Measurements from ENCODE around the gene TSPAN3. TPM values are rescaled to one million over a fixed set of nuclear protein-coding genes. Genes with fewer than 3 reads are reported as not detected.

The TSPAN3 gene
- total and polyA plus RNA-seq, 4 donors: 339 to 494 (median 450) TPM

GRCh38 chr15:77104155-77104554, 33.2 kb upstream of the TSPAN3 start:
- no peaks in the 10 kb centered on the region for H3K9me3 ChIP-seq (ENCODE audit: control insufficient read depth in 4 of 4, insufficient read depth in 3 of 4, low read length in 3 of 4)
- no peak for TF ChIP-seq CTCF (IDR thresholded peaks at IDR 0.05; ENCODE audit: control extremely low read depth, extremely low read depth)
- no peak for ATAC-seq (ENCODE audit: insufficient read depth, low FRiP score)
- WGBS, 2 donors: 79 to 86% methylated on average over 3 of the region's 3 CpGs
- H3K27ac ChIP-seq (ENCODE audit: low read depth in 1 of 2, low read length in 1 of 2): no peak overlapping the region
- H3K4me3 ChIP-seq: no peak overlapping the region
- H3K4me1 ChIP-seq (ENCODE audit: control insufficient read depth in 5 of 5, insufficient read depth in 5 of 5, low read length in 5 of 5): peaks cover 0 to 12% (median 0%) of the 10 kb centered on the region in 5 donors
- peaks cover 0 to 2% (median 0%) of the 10 kb centered on the region in 4 donors for H3K36me3 ChIP-seq (ENCODE audit: control insufficient read depth in 4 of 4, insufficient read depth in 4 of 4, low read length in 4 of 4)
- no peak for DNase-seq
- no peak overlapping the region for H3K9ac ChIP-seq (ENCODE audit: insufficient read depth in 1 of 2, low read length in 2 of 2)
- no peaks in the 10 kb centered on the region for H3K27me3 ChIP-seq (ENCODE audit: control insufficient read depth in 3 of 3, insufficient read depth in 3 of 3, low read length in 2 of 3)

- no peak for TF ChIP-seq CTCF (IDR thresholded peaks at IDR 0.05; ENCODE audit: control extremely low read depth, extremely low read depth)
- no peaks in the 10 kb centered on the region for H3K9me3 ChIP-seq (ENCODE audit: control insufficient read depth in 4 of 4, insufficient read depth in 3 of 4, low read length in 3 of 4)
- H3K4me3 ChIP-seq: no peak overlapping the region
- peaks cover 0 to 10% (median 0%) of the 10 kb centered on the region in 5 donors for H3K4me1 ChIP-seq (ENCODE audit: control insufficient read depth in 5 of 5, insufficient read depth in 5 of 5, low read length in 5 of 5)
- no peak overlapping the region for H3K27ac ChIP-seq (ENCODE audit: low read depth in 1 of 2, low read length in 1 of 2)
- H3K9ac ChIP-seq (ENCODE audit: insufficient read depth in 1 of 2, low read length in 2 of 2): no peak overlapping the region
- DNase-seq (no peak), ATAC-seq (ENCODE audit: insufficient read depth, low FRiP score) (no peak)
- 90 to 94% methylated on average over 4 of the region's 4 CpGs for WGBS, 2 donors
- no peaks in the 10 kb centered on the region for H3K27me3 ChIP-seq (ENCODE audit: control insufficient read depth in 3 of 3, insufficient read depth in 3 of 3, low read length in 2 of 3)
- H3K36me3 ChIP-seq (ENCODE audit: control insufficient read depth in 4 of 4, insufficient read depth in 4 of 4, low read length in 4 of 4): no peaks in the 10 kb centered on the region
Observed at GRCh38 chr15:77099741-77100463, 29.0 kb upstream of the TSPAN3 start.

GRCh38 chr15:77098572-77098971, 27.7 kb upstream of the TSPAN3 start:
- no peak for ATAC-seq (ENCODE audit: insufficient read depth, low FRiP score)
- 95 to 96% methylated on average over 4 of the region's 4 CpGs for WGBS, 2 donors
- Histone ChIP-seq H3K27me3 (ENCODE audit: control insufficient read depth in 3 of 3, insufficient read depth in 3 of 3, low read length in 2 of 3) (no peaks in the 10 kb centered on the region), H3K9ac (ENCODE audit: insufficient read depth in 1 of 2, low read length in 2 of 2) (no peak overlapping the region), H3K4me3 (no peak overlapping the region), H3K9me3 (ENCODE audit: control insufficient read depth in 4 of 4, insufficient read depth in 3 of 4, low read length in 3 of 4) (no peaks in the 10 kb centered on the region), H3K4me1 (ENCODE audit: control insufficient read depth in 5 of 5, insufficient read depth in 5 of 5, low read length in 5 of 5) (peaks cover 0 to under 1% (median 0%) of the 10 kb centered on the region in 5 donors), H3K27ac (ENCODE audit: low read depth in 1 of 2, low read length in 1 of 2) (no peak overlapping the region), H3K36me3 (ENCODE audit: control insufficient read depth in 4 of 4, insufficient read depth in 4 of 4, low read length in 4 of 4) (no peaks in the 10 kb centered on the region)
- DNase-seq: no peak
- no peak for TF ChIP-seq CTCF (IDR thresholded peaks at IDR 0.05; ENCODE audit: control extremely low read depth, extremely low read depth)

Measured in lung (tissue), 12 donors.